H1 (cell line): ENCODE results near the gene ZMPSTE24. TPM values are rescaled to one million over a fixed set of nuclear protein-coding genes. Genes with fewer than 3 reads are reported as not detected.

ENCODE experiments used
- CTCF ChIA-PET: fragments of 300-600 bp; sonication (Branson Sonifier 250); formaldehyde crosslinking; loops from one replicate; lab custom pipeline; 2021; ENCODE audit not compliant: partially characterized antibody; lab: Charles Lee
- POLR2A ChIA-PET: fragments of 300-600 bp; sonication (Branson Sonifier 250); formaldehyde crosslinking; loops from one replicate; lab custom pipeline; 2021; ENCODE audit warnings: inconsistent platforms; ENCODE audit not compliant: partially characterized antibody; lab: Charles Lee
- DNase-seq, 2 experiments: peaks; one replicate each; pipeline versions ENCODE4 v3.0.0 to v3.0.0-alpha.2; 2010 to 2022; ENCODE audit warnings: low spot score in 2 of 2, low read depth in 1 of 2, mixed read lengths in 1 of 2
- FAIRE-seq: peaks from 2 replicates; lab custom pipeline; 2011; peaks lifted over from hg19 to GRCh38; lab: Jason Lieb, UNC
- H2AFZ ChIP-seq: 2 replicates; pipeline ENCODE4 v1.8.1; 2012; ENCODE audit warnings: low read length, inconsistent platforms
- H2AK5ac ChIP-seq: 2 replicates; pipeline ENCODE4 v1.6.1; 2013; ENCODE audit warnings: low read depth, low read length
- H2BK120ac ChIP-seq: replicated peaks from 2 replicates; pipeline ENCODE3; 2013; ENCODE audit warnings: low read depth, low read length, inconsistent platforms
- H2BK12ac ChIP-seq: 2 replicates; pipeline ENCODE4 v1.6.1; 2013; ENCODE audit warnings: low read depth, low read length
- H2BK15ac ChIP-seq: 2 replicates; pipeline ENCODE4 v1.6.1; 2013; ENCODE audit warnings: low read length
- H2BK20ac ChIP-seq: 2 replicates; pipeline ENCODE4 v1.6.1; 2013; ENCODE audit warnings: low read length
- H2BK5ac ChIP-seq: 2 replicates; pipeline ENCODE4 v1.6.1; 2013; ENCODE audit warnings: low read depth, low read length
- H3K14ac ChIP-seq: 2 replicates; pipeline ENCODE4 v1.6.1; 2013; ENCODE audit warnings: inconsistent platforms; ENCODE audit not compliant: insufficient read length
- H3K18ac ChIP-seq: 2 replicates; pipeline ENCODE4 v1.6.1; 2013; ENCODE audit warnings: low read length; ENCODE audit errors: extremely low read depth
- H3K23ac ChIP-seq: 2 replicates; pipeline ENCODE4 v1.6.1; 2013; ENCODE audit warnings: inconsistent platforms; ENCODE audit not compliant: insufficient read length
- H3K23me2 ChIP-seq: 2 replicates; pipeline ENCODE4 v1.6.1; 2013; ENCODE audit warnings: low read depth, low read length
- H3K27ac ChIP-seq: 2 replicates; pipeline ENCODE4 v1.6.1; 2011; ENCODE audit warnings: low read depth, low read length, inconsistent platforms
- H3K27me3 ChIP-seq, 4 experiments: replicated peaks in 1 of 4; 1 replicate in 1 of 4; 2 replicates in 3 of 4; pipeline versions ENCODE4 v1.6.1 to v1.8.1; 2011 to 2013; ENCODE audit warnings: low read length in 3 of 4, mild to moderate bottlenecking in 3 of 4, inconsistent platforms in 2 of 4, mixed read lengths in 2 of 4, moderate library complexity in 1 of 4; ENCODE audit not compliant: control insufficient read depth in 3 of 4, insufficient read depth in 3 of 4; ENCODE audit errors: extremely low read depth in 1 of 4
- H3K36me3 ChIP-seq, 4 experiments: 2 replicates each; pipeline versions ENCODE4 v1.6.1 to v1.8.1; 2011 to 2013; ENCODE audit warnings: mild to moderate bottlenecking in 4 of 4, low read length in 3 of 4, moderate library complexity in 2 of 4, control low read depth in 1 of 4, inconsistent platforms in 1 of 4; ENCODE audit not compliant: insufficient read depth in 4 of 4, control insufficient read depth in 2 of 4
- H3K4ac ChIP-seq: replicated peaks from 2 replicates; pipeline ENCODE3; 2013; ENCODE audit warnings: low read length, low read depth, mixed read lengths, inconsistent platforms; ENCODE audit not compliant: insufficient read length
- H3K4me1 ChIP-seq, 4 experiments: replicated peaks in 1 of 4; 1 replicate in 1 of 4; 2 replicates in 3 of 4; pipeline versions ENCODE4 v1.6.1 to v1.8.1; 2011 to 2013; ENCODE audit warnings: low read length in 3 of 4, inconsistent platforms in 2 of 4, mixed read lengths in 1 of 4; ENCODE audit not compliant: insufficient read depth in 4 of 4, control insufficient read depth in 3 of 4
- H3K4me2 ChIP-seq, 2 experiments: 2 replicates each; pipeline versions ENCODE4 v1.6.1 to v1.8.1; 2011 to 2013; ENCODE audit warnings: low read depth in 2 of 2, low read length in 2 of 2, control low read depth in 1 of 2, inconsistent platforms in 1 of 2, mild to moderate bottlenecking in 1 of 2; ENCODE audit not compliant: insufficient read depth in 1 of 2
- H3K4me3 ChIP-seq, 4 experiments: fragments of 200-600, 300-600 bp in 1 of 4; sonication (generic), shearing (Covaris generic), sonication (Bioruptor Twin) in 1 of 4; 2 replicates each; pipeline versions ENCODE4 v1.5.1 to v1.8.1; 2011 to 2016; ENCODE audit warnings: low read length in 4 of 4, low read depth in 3 of 4, control low read depth in 2 of 4, inconsistent platforms in 2 of 4, mild to moderate bottlenecking in 2 of 4, mixed read lengths in 1 of 4, moderate library complexity in 1 of 4; ENCODE audit not compliant: insufficient read depth in 2 of 4; ENCODE audit errors: extremely low read depth in 1 of 4
- H3K56ac ChIP-seq: replicated peaks from 2 replicates; pipeline ENCODE3; 2013; ENCODE audit warnings: low read depth, mild to moderate bottlenecking, mixed read lengths, low read length, inconsistent platforms; ENCODE audit not compliant: insufficient read length
- H3K79me1 ChIP-seq: 2 replicates; pipeline ENCODE4 v1.6.1; 2013; ENCODE audit warnings: low read depth, low read length, control low read depth
- H3K79me2 ChIP-seq, 2 experiments: 2 replicates each; pipeline versions ENCODE4 v1.6.1 to v1.8.1; 2012 to 2013; ENCODE audit warnings: low read length in 2 of 2, mild to moderate bottlenecking in 2 of 2, inconsistent platforms in 1 of 2; ENCODE audit not compliant: insufficient read depth in 2 of 2, control insufficient read depth in 1 of 2
- H3K9ac ChIP-seq, 4 experiments: replicated peaks in 1 of 4; 1 replicate in 1 of 4; 2 replicates in 3 of 4; pipeline versions ENCODE4 v1.6.1 to v1.8.1; 2011 to 2013; ENCODE audit warnings: low read depth in 3 of 4, low read length in 3 of 4, control low read depth in 2 of 4, mild to moderate bottlenecking in 2 of 4, moderate library complexity in 2 of 4, inconsistent platforms in 1 of 4; ENCODE audit errors: extremely low read depth in 1 of 4
- H3K9me3 ChIP-seq, 2 experiments: 2 replicates each; pipeline versions ENCODE4 v1.6.1 to v1.8.1; 2012 to 2013; ENCODE audit warnings: mild to moderate bottlenecking in 2 of 2, moderate library complexity in 2 of 2, control low read depth in 1 of 2, inconsistent platforms in 1 of 2, low read depth in 1 of 2, low read length in 1 of 2, mixed read lengths in 1 of 2; ENCODE audit not compliant: insufficient read depth in 2 of 2
- H4K20me1 ChIP-seq, 2 experiments: replicated peaks in 1 of 2; 2 replicates each; pipeline versions ENCODE3 to v1.8.1; 2011 to 2013; ENCODE audit warnings: inconsistent platforms in 2 of 2, low read length in 2 of 2, mild to moderate bottlenecking in 1 of 2; ENCODE audit not compliant: insufficient read depth in 2 of 2, control insufficient read depth in 1 of 2
- H4K5ac ChIP-seq: 2 replicates; pipeline ENCODE4 v1.6.1; 2013; ENCODE audit warnings: low read length, low read depth, mixed read lengths, inconsistent platforms; ENCODE audit not compliant: insufficient read length
- H4K8ac ChIP-seq: 2 replicates; pipeline ENCODE4 v1.8.0; 2013; ENCODE audit warnings: mild to moderate bottlenecking, moderate library complexity, low read length, inconsistent platforms; ENCODE audit not compliant: insufficient read depth; ENCODE audit errors: extremely low read depth
- H4K91ac ChIP-seq: replicated peaks from 2 replicates; pipeline ENCODE3; 2013; ENCODE audit warnings: low read length, mixed read lengths, inconsistent platforms; ENCODE audit not compliant: insufficient read length
- ASH2L ChIP-seq: fragments of 200-600, 300-600 bp; sonication (generic); IDR thresholded peaks from one replicate; pipeline ENCODE4 v1.7.1; 2017; ENCODE audit warnings: low read length
- ATF3 ChIP-seq: IDR thresholded peaks from 2 replicates; pipeline ENCODE4 v1.6.1; 2011; ENCODE audit warnings: low read depth, mild to moderate bottlenecking, low read length; ENCODE audit not compliant: insufficient read depth
- CEBPB ChIP-seq: IDR thresholded peaks from 2 replicates; pipeline ENCODE4 v1.6.1; 2012; ENCODE audit warnings: low read depth, low read length
- CREB1 ChIP-seq: IDR thresholded peaks from 2 replicates; pipeline ENCODE4 v1.6.1; 2012; ENCODE audit warnings: inconsistent platforms
- RAD21 ChIP-seq, 2 experiments: IDR thresholded peaks in 1 of 2; conservative IDR thresholded peaks in 1 of 2; 2 replicates each; pipeline ENCODE4 v1.6.1; 2011; ENCODE audit warnings: low read depth in 2 of 2, low read length in 2 of 2, improper control_type of control experiment in 1 of 2, inconsistent platforms in 1 of 2, mild to moderate bottlenecking in 1 of 2, moderate library complexity in 1 of 2
- SAP30 ChIP-seq: fragments of 300-600 bp; sonication (generic); IDR thresholded peaks from 2 replicates; pipeline ENCODE4 v1.7.1; 2012; ENCODE audit warnings: low read length, moderate library complexity, mild to moderate bottlenecking, inconsistent platforms; ENCODE audit not compliant: insufficient read depth, insufficient replicate concordance
- TAF7 ChIP-seq: optimal IDR thresholded peaks from 2 replicates; pipeline ENCODE3; 2011; ENCODE audit warnings: low read depth, mild to moderate bottlenecking, inconsistent platforms, low read length, moderate library complexity, borderline replicate concordance
- TCF12 ChIP-seq: IDR thresholded peaks from 2 replicates; pipeline ENCODE4 v1.6.1; 2011; ENCODE audit warnings: low read depth, mild to moderate bottlenecking, low read length
- TEAD4 ChIP-seq: IDR thresholded peaks from 2 replicates; pipeline ENCODE4 v1.6.1; 2012; ENCODE audit warnings: low read depth, low read length, inconsistent platforms, mixed read lengths
- YY1 ChIP-seq: IDR thresholded peaks from 2 replicates; pipeline ENCODE4 v1.6.1; 2011; ENCODE audit warnings: low read depth, mild to moderate bottlenecking, low read length
- WGBS, 2 experiments: shearing (Covaris generic) in 1 of 2; methylation state at CpG; one replicate each; pipeline versions ENCODE4 v1.1.6 to v1.1.7; 2013 to 2015; ENCODE audit warnings: low lambda C conversion rate in 2 of 2, mixed read lengths in 2 of 2, inconsistent platforms in 1 of 2, low coverage in 1 of 2, missing lambda C conversion rate in 1 of 2; ENCODE audit not compliant: insufficient replicate concordance in 2 of 2, insufficient coverage in 1 of 2, insufficient read length in 1 of 2; ENCODE audit errors: extremely low coverage in 1 of 2, missing lambda C conversion rate in 1 of 2; 5-methylcytosine and 5-hydroxymethylcytosine counted together
- polyA plus RNA-seq, 7 experiments: library from polyadenylated mRNA; depleted of rRNA in 3 of 7; stranded (reverse) in 5 of 7; unstranded in 2 of 7; fragments of >200 nt in 5 of 7; fragments of 200-250 nt in 2 of 7; gene quantifications; 1 replicate in 5 of 7; 2 replicates in 1 of 7; 4 replicates in 1 of 7; pipeline versions ENCODE4 v1.2.1 to v1.2.3, GENCODE V29; 2011 to 2013; ENCODE audit warnings: missing spikeins in 2 of 7, mixed read lengths in 2 of 7
- total RNA-seq: library from RNA; stranded (reverse); fragmentation: NEBNext Ultra II Directional; extraction: Animal tissue kit (Norgen Biotek cat#: 25700); gene quantifications from 2 replicates; pipeline ENCODE4 v1.2.1, GENCODE V29; 2021

Gene ZMPSTE24
- total and polyA plus RNA-seq, 2 of the 8 experiments (the other 6 are each of a cell fraction or from before 2014, with no cell fraction given): 12.7 to 42.9 TPM

- Histone ChIP-seq H3K56ac (no peak overlapping the region), H2AFZ (0 out of 2 replicates have a peak overlapping the region, but pooled peaks have one; percentile 59), H3K4me2 (peak overlapping the region in 1 of 2 experiments; percentile 53; a peak in 1 of 4 replicates), H3K9me3 (no peaks in the 10 kb centered on the region), H3K4ac (no peak overlapping the region), H4K20me1 (no peaks in the 10 kb centered on the region), H2BK15ac (no peak overlapping the region), H3K4me3 (no peak overlapping the region), H4K91ac (no peak overlapping the region), H3K23ac (no peak overlapping the region), H3K79me1 (no peaks in the 10 kb centered on the region), H3K23me2 (no peaks in the 10 kb centered on the region), H3K27ac (no peak overlapping the region), H2BK120ac (no peak overlapping the region), H3K36me3 (no peaks in the 10 kb centered on the region), H2AK5ac (no peak overlapping the region), H2BK20ac (no peak overlapping the region), H3K18ac (no peak overlapping the region), H3K4me1 (no peaks in the 10 kb centered on the region), H3K79me2 (no peaks in the 10 kb centered on the region), H3K27me3 (no peaks in the 10 kb centered on the region), H3K9ac (no peak overlapping the region), H2BK12ac (no peak overlapping the region), H3K14ac (no peak overlapping the region), H4K8ac (no peak overlapping the region), H2BK5ac (no peak overlapping the region), H4K5ac (no peak overlapping the region)
- ChIA-PET POLR2A (interaction anchor here (0.8 to 1.1 kb wide), 5 partner anchors 10 to 298 kb away, joined by 3 read pairs; partner anchors contain the start of genes CAP1 and ZMPSTE24), CTCF (interaction anchor here (0.6 to 12.6 kb wide), 66 partner anchors 9 to 523 kb away, joined by 3 to 144 read pairs (median 5); partner anchors contain the start of genes COL9A2, SMAP2, TMCO2 and ZMPSTE24)
- DNase-seq: peak; percentile 88 to 98
- FAIRE-seq: peak; percentile 77
- WGBS, 2 experiments: 45% methylated on average over 21 of the region's 21 CpGs; no CpG with 5 or more reads in 1 of the 2 experiments
- TF ChIP-seq YY1 (0 out of 2 replicates have a peak, but pooled peaks have one; percentile 34), TCF12 (0 out of 2 replicates have a peak, but pooled peaks have one; percentile 8), CEBPB (peak; percentile 9; the same call in 1 of the 2 replicates), TAF7 (peak; percentile 43), TEAD4 (no peak), ASH2L (no peak), RAD21 (IDR thresholded peaks at IDR 0.05 in 1 of 2, conservative IDR thresholded peaks at IDR 0.05 in 1 of 2; ENCODE audit: low read depth in 2 of 2, low read length in 2 of 2) (peak; percentile 100), ATF3 (0 out of 2 replicates have a peak, but pooled peaks have one; percentile 9), SAP30 (no peak), CREB1 (peak; percentile 67)
Measured at GRCh38 chr1:40338745-40339419, 80.8 kb downstream of the ZMPSTE24 start.
